K562 (cell line): ENCODE data around the gene MBD1. TPM values are rescaled to one million over a fixed set of nuclear protein-coding genes. Genes with fewer than 3 reads are reported as not detected.

Experiments
- ATAC-seq: fragments of 200-7000 bp; cut with Tn5 transposase; 3 replicates; pipeline ENCODE4 v1.9.1; 2020; ENCODE audit warnings: moderate library complexity
- BruUV-seq: library from RNA; stranded (reverse); fragments of 400-500 nt; replicated peaks from 2 replicates; lab custom pipeline; 2021; lab: Mats Ljungman, UMichigan
- CTCF ChIA-PET: fragments of 300-600 bp; formaldehyde crosslinking; extraction: SDS; loops from one replicate; lab custom pipeline; 2021; ENCODE audit warnings: low intra/inter-chr PET ratio; lab: Yijun Ruan, JAX
- POLR2A ChIA-PET: fragments of 300-600, 350-650 bp; sonication (Branson Sonifier 250); formaldehyde crosslinking; extraction: SDS; loops from one replicate; lab custom pipeline; 2021; ENCODE audit warnings: antibody characterized with exemption, inconsistent platforms; lab: Yijun Ruan, JAX
- DNase-seq, 4 experiments: peaks; one replicate each; pipeline versions ENCODE4 v3.0.0 to v3.0.0-alpha.2; 2011 to 2018; ENCODE audit warnings: low spot score in 3 of 4, mixed read lengths in 3 of 4; ENCODE audit errors: extremely low read depth in 1 of 4
- FAIRE-seq: peaks from 2 replicates; lab custom pipeline; 2011; peaks lifted over from hg19 to GRCh38; lab: Jason Lieb, UNC
- H2AFZ ChIP-seq: 2 replicates; pipeline ENCODE4 v1.6.0; 2011; ENCODE audit warnings: low read depth, low read length, control low read depth, inconsistent platforms
- H3K27ac ChIP-seq: fragments of 200-600 bp; 3 replicates; pipeline ENCODE4 v1.8.0; 2011; ENCODE audit warnings: low read depth, mild to moderate bottlenecking, control low read depth, inconsistent platforms, low read length, moderate library complexity, mixed read lengths; ENCODE audit errors: extremely low read depth
- H3K27me3 ChIP-seq, 2 experiments: fragments of 300-600 bp in 1 of 2; 2 replicates in 1 of 2; 3 replicates in 1 of 2; pipeline versions ENCODE4 v1.6.0 to v1.8.0; 2011; ENCODE audit warnings: inconsistent platforms in 2 of 2, low read length in 2 of 2, mild to moderate bottlenecking in 1 of 2, mixed read lengths in 1 of 2, moderate library complexity in 1 of 2; ENCODE audit not compliant: control insufficient read depth in 2 of 2, insufficient read depth in 2 of 2
- H3K36me3 ChIP-seq: fragments of 300-600 bp; 3 replicates; pipeline ENCODE4 v1.8.0; 2011; ENCODE audit warnings: mild to moderate bottlenecking, low read length, inconsistent platforms; ENCODE audit not compliant: control insufficient read depth, insufficient read depth
- H3K4me1 ChIP-seq, 2 experiments: fragments of 200-600 bp in 1 of 2; replicated peaks in 1 of 2; 2 replicates in 1 of 2; 3 replicates in 1 of 2; pipeline versions ENCODE4 v1.5.1 to v1.8.0; 2011; ENCODE audit warnings: inconsistent platforms in 2 of 2, low read length in 2 of 2, mild to moderate bottlenecking in 1 of 2, mixed read lengths in 1 of 2, moderate library complexity in 1 of 2; ENCODE audit not compliant: control insufficient read depth in 2 of 2, insufficient read depth in 2 of 2
- H3K4me2 ChIP-seq: 2 replicates; pipeline ENCODE4 v1.6.1; 2011; ENCODE audit warnings: low read length, control low read depth, inconsistent platforms, mixed read lengths; ENCODE audit not compliant: insufficient read depth
- H3K4me3 ChIP-seq: fragments of 200-600 bp; sonication (generic), shearing (Covaris generic); 2 replicates; pipeline ENCODE4 v1.5.1; 2016; ENCODE audit warnings: control low read depth, inconsistent platforms
- H3K79me2 ChIP-seq: fragments of 200-600 bp; 3 replicates; pipeline ENCODE4 v1.8.0; 2011; ENCODE audit warnings: low read length, inconsistent platforms; ENCODE audit not compliant: control insufficient read depth, insufficient read depth
- H3K9ac ChIP-seq, 2 experiments: 2 replicates each; pipeline versions ENCODE4 v1.6.0 to v1.6.1; 2011; ENCODE audit warnings: low read depth in 2 of 2, low read length in 2 of 2, control low read depth in 1 of 2, inconsistent platforms in 1 of 2, mild to moderate bottlenecking in 1 of 2, mixed read lengths in 1 of 2; ENCODE audit not compliant: insufficient read depth in 1 of 2
- H3K9me1 ChIP-seq: one replicate; pipeline ENCODE4 v1.6.0; 2011; ENCODE audit warnings: inconsistent platforms, mild to moderate bottlenecking, low read length, moderate library complexity; ENCODE audit not compliant: control insufficient read depth, insufficient read depth
- H3K9me3 ChIP-seq: replicated peaks from 2 replicates; pipeline ENCODE4 v1.5.1; 2011; ENCODE audit warnings: low read depth, low read length, inconsistent platforms; ENCODE audit not compliant: control insufficient read depth, insufficient read depth
- H4K20me1 ChIP-seq: replicated peaks from 2 replicates; pipeline ENCODE4 v1.6.1; 2011; ENCODE audit warnings: low read length, inconsistent platforms, mixed read lengths; ENCODE audit not compliant: control insufficient read depth, insufficient read depth
- ATF1 ChIP-seq, 2 experiments: fragments of 450-650 bp in 1 of 2; IDR thresholded peaks; 2 replicates each; pipeline ENCODE4 v1.6.1; 2016; ENCODE audit warnings: missing compliant biosample characterization in 1 of 2, missing genetic modification characterization in 1 of 2
- CBFA2T2 ChIP-seq: fragments of 450-650 bp; conservative IDR thresholded peaks from 2 replicates; pipeline ENCODE4 v1.6.1; 2017; ENCODE audit warnings: mild to moderate bottlenecking
- ETS2 ChIP-seq: IDR thresholded peaks from 2 replicates; pipeline ENCODE4 v1.6.1; 2016; ENCODE audit warnings: borderline replicate concordance, missing genetic modification characterization, mild to moderate bottlenecking, moderate library complexity, missing compliant biosample characterization; ENCODE audit not compliant: poor library complexity, severe bottlenecking
- MEIS2 ChIP-seq: fragments of 450-650 bp; IDR thresholded peaks from 2 replicates; pipeline ENCODE4 v1.6.1; 2014; ENCODE audit warnings: mild to moderate bottlenecking; ENCODE audit not compliant: partially characterized antibody
- RBM25 ChIP-seq: fragments of 200-400 bp; formaldehyde crosslinking; IDR thresholded peaks from 2 replicates; pipeline ENCODE4 v1.6.1; 2018; ENCODE audit warnings: low read length, low read depth, moderate library complexity; ENCODE audit not compliant: severe bottlenecking
- SMAD2 ChIP-seq: fragments of 150-350 bp; IDR thresholded peaks from 2 replicates; pipeline ENCODE4 v1.6.1; 2014; ENCODE audit warnings: low read depth, mild to moderate bottlenecking, low read length
- SRSF3 ChIP-seq: fragments of 200-400 bp; formaldehyde crosslinking; IDR thresholded peaks from 2 replicates; pipeline ENCODE4 v1.6.1; 2016; ENCODE audit warnings: mild to moderate bottlenecking, low read length, moderate library complexity; ENCODE audit not compliant: insufficient read depth
- YY1 ChIP-seq, 3 experiments: IDR thresholded peaks; 2 replicates each; pipeline ENCODE4 v1.6.1; 2011; ENCODE audit warnings: low read length in 2 of 3, mild to moderate bottlenecking in 2 of 3, moderate library complexity in 2 of 3, borderline replicate concordance in 1 of 3, control low read depth in 1 of 3, low read depth in 1 of 3; ENCODE audit not compliant: insufficient read depth in 3 of 3, insufficient replicate concordance in 2 of 3, control insufficient read depth in 1 of 3, insufficient read length in 1 of 3; ENCODE audit errors: extremely low read depth in 1 of 3
- ZNF146 ChIP-seq: IDR thresholded peaks from one replicate; pipeline ENCODE4 v1.6.1; 2018; ENCODE audit warnings: missing compliant biosample characterization; ENCODE audit not compliant: unreplicated experiment
- WGBS: fragments of 100-300 bp; shearing (Covaris generic); methylation state at CpG from one replicate; pipeline ENCODE4 v1.1.6; 2016; ENCODE audit warnings: low coverage, mixed read lengths; ENCODE audit not compliant: insufficient coverage; ENCODE audit errors: missing lambda C conversion rate; 5-methylcytosine and 5-hydroxymethylcytosine counted together
- in situ Hi-C: fragments of 300-500 bp; cut with MboI; formaldehyde crosslinking; loops from 4 replicates; pipeline ENCODE4 v1.15.0; 2018; ENCODE audit warnings: inconsistent platforms, mixed read lengths
- intact Hi-C: fragments of 100-400 bp; cut with micrococcal nuclease; formaldehyde crosslinking; loops from 2 replicates; pipeline ENCODE4 v1.14.2; 2022
- polyA plus RNA-seq, 8 experiments: library from polyadenylated mRNA; depleted of rRNA in 4 of 8; stranded (reverse) in 5 of 8; unstranded in 3 of 8; fragments of >200 nt; fragmentation: Nextera tagmentation in 2 of 8; fragmentation: Illumina TruSeq in 1 of 8; extraction: Ambion mirVana in 2 of 8; extraction: Trizol in 1 of 8; gene quantifications; 2 replicates each; pipeline versions ENCODE4 v1.2.1 to v1.2.3, GENCODE V29; 2011 to 2014; ENCODE audit warnings: inconsistent platforms in 1 of 8, missing spikeins in 1 of 8
- total RNA-seq, 7 experiments: library from RNA; depleted of rRNA in 6 of 7; stranded (reverse); fragments of >200 nt in 6 of 7; fragmentation: Illumina TruSeq in 2 of 7; extraction: Trizol in 2 of 7; gene quantifications; 2 replicates each; pipeline versions ENCODE4 v1.2.1 to v1.2.3, GENCODE V29; 2011 to 2021; ENCODE audit warnings: low replicate concordance in 1 of 7
- TF ChIP-seq, protein P1 (sequence below): sonication (generic); formaldehyde crosslinking; IDR thresholded peaks from 2 replicates; pipeline ENCODE4 v1.8.0; 2023; ENCODE audit warnings: mild to moderate bottlenecking, missing genetic modification reagents
- TF ChIP-seq, protein P2 (sequence below): fragments of 250-450 bp; sonication (Bioruptor Pico); IDR thresholded peaks from 2 replicates; pipeline ENCODE4 v1.4.0; 2020; ENCODE audit warnings: mild to moderate bottlenecking
- TF ChIP-seq, protein P3 (sequence below): sonication (generic); formaldehyde crosslinking; IDR thresholded peaks from 2 replicates; pipeline ENCODE4 v1.8.1; 2023; ENCODE audit warnings: mild to moderate bottlenecking, missing genetic modification reagents, moderate library complexity

MBD1 gene
- total and polyA plus RNA-seq, 9 of the 15 experiments (the other 6 are each of a cell fraction or from before 2014, with no cell fraction given): 3.0 to 59.7 (median 31.7) TPM

DNA sequence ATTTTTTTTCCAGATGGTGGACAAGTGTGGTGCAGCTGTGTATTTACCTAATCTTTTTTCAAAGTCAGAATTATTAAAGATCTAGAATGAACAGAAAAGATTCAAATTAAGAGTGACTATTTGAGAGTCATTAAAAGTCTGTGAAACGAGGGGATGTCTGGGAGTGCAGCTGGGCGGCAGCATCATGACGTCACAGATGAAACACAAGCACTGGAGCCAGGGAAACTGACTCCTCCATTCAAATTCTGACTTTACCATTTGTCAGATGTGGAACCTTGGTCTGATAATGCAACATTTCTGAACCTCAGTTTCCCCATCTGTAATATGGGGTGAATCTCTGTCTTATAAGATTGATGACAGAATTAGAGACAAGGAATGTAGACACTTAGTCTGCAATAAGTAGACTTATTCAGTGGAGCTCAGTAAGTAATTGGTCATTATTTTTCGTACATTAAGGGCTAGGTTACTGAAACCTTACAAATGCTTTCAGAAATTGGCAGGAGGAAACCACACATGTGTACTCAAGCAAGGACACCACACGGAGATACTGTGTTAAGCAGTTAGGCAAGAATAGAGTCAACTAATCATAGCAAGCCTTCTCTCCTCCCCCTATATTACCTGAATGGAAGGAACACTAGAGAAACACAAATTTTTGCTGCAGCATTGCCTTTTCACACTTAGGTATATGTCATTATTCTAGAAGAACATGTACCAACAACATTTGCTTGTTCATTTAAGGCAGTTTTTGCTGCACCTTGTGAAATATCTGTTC, 34.0 kb upstream of the MBD1 start:
- no peak overlapping the region for H3K4me3 ChIP-seq
- H3K4me1 ChIP-seq: peaks cover 0 to 14% of the 10 kb centered on the region in 2 experiments; a peak in 3 of 5 replicates
- H3K9me3 ChIP-seq: no peaks in the 10 kb centered on the region
- BruUV-seq: no TSS peak
- H4K20me1 ChIP-seq: no peaks in the 10 kb centered on the region
- intact Hi-C loops: no loop called here
- no peaks in the 10 kb centered on the region for H3K79me2 ChIP-seq
- H2AFZ ChIP-seq: no peak overlapping the region
- WGBS: 19% methylated on average over 4 of the region's 5 CpGs
- no peaks in the 10 kb centered on the region for H3K27me3 ChIP-seq
- ATAC-seq: no peak
- in situ Hi-C loops: no loop called here
- no peak overlapping the region for H3K4me2 ChIP-seq
- CTCF ChIA-PET: no interaction called here
- no peak for DNase-seq
- H3K9ac ChIP-seq: no peak overlapping the region
- H3K36me3 ChIP-seq: no peaks in the 10 kb centered on the region
- H3K9me1 ChIP-seq: no peaks in the 10 kb centered on the region
- FAIRE-seq: no peak
- H3K27ac ChIP-seq: no peak overlapping the region
- POLR2A ChIA-PET: no interaction called here
- peak; percentile 20 for TF ChIP-seq RBM25
- TF ChIP-seq CBFA2T2: no peak
- no peak for TF ChIP-seq ZNF146 (CRISPR knock-in tag)
- TF ChIP-seq YY1 (IDR thresholded peaks at IDR 0.05; ENCODE audit: borderline replicate concordance in 1 of 3, control insufficient read depth in 1 of 3, extremely low read depth in 1 of 3, insufficient read depth in 3 of 3, insufficient read length in 1 of 3, insufficient replicate concordance in 2 of 3, low read depth in 1 of 3, low read length in 2 of 3): no peak
- TF ChIP-seq, protein P1, sequence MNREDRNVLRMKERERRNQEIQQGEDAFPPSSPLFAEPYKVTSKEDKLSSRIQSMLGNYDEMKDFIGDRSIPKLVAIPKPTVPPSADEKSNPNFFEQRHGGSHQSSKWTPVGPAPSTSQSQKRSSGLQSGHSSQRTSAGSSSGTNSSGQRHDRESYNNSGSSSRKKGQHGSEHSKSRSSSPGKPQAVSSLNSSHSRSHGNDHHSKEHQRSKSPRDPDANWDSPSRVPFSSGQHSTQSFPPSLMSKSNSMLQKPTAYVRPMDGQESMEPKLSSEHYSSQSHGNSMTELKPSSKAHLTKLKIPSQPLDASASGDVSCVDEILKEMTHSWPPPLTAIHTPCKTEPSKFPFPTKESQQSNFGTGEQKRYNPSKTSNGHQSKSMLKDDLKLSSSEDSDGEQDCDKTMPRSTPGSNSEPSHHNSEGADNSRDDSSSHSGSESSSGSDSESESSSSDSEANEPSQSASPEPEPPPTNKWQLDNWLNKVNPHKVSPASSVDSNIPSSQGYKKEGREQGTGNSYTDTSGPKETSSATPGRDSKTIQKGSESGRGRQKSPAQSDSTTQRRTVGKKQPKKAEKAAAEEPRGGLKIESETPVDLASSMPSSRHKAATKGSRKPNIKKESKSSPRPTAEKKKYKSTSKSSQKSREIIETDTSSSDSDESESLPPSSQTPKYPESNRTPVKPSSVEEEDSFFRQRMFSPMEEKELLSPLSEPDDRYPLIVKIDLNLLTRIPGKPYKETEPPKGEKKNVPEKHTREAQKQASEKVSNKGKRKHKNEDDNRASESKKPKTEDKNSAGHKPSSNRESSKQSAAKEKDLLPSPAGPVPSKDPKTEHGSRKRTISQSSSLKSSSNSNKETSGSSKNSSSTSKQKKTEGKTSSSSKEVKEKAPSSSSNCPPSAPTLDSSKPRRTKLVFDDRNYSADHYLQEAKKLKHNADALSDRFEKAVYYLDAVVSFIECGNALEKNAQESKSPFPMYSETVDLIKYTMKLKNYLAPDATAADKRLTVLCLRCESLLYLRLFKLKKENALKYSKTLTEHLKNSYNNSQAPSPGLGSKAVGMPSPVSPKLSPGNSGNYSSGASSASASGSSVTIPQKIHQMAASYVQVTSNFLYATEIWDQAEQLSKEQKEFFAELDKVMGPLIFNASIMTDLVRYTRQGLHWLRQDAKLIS: no peak
- TF ChIP-seq ETS2: no peak
- TF ChIP-seq, protein P2, sequence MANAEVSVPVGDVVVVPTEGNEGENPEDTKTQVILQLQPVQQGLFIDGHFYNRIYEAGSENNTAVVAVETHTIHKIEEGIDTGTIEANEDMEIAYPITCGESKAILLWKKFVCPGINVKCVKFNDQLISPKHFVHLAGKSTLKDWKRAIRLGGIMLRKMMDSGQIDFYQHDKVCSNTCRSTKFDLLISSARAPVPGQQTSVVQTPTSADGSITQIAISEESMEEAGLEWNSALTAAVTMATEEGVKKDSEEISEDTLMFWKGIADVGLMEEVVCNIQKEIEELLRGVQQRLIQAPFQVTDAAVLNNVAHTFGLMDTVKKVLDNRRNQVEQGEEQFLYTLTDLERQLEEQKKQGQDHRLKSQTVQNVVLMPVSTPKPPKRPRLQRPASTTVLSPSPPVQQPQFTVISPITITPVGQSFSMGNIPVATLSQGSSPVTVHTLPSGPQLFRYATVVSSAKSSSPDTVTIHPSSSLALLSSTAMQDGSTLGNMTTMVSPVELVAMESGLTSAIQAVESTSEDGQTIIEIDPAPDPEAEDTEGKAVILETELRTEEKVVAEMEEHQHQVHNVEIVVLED (CRISPR knock-in tag): no peak
- TF ChIP-seq SMAD2: no peak
- TF ChIP-seq, protein P3, sequence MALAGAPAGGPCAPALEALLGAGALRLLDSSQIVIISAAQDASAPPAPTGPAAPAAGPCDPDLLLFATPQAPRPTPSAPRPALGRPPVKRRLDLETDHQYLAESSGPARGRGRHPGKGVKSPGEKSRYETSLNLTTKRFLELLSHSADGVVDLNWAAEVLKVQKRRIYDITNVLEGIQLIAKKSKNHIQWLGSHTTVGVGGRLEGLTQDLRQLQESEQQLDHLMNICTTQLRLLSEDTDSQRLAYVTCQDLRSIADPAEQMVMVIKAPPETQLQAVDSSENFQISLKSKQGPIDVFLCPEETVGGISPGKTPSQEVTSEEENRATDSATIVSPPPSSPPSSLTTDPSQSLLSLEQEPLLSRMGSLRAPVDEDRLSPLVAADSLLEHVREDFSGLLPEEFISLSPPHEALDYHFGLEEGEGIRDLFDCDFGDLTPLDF (CRISPR knock-in tag): no peak
- no peak for TF ChIP-seq MEIS2
- TF ChIP-seq ATF1 (CRISPR knock-in tag; IDR thresholded peaks at IDR 0.05): no peak
- TF ChIP-seq ATF1 (tag; IDR thresholded peaks at IDR 0.05): peak; percentile 58; the same call in 1 of the 2 replicates
- TF ChIP-seq SRSF3: no peak
